Brain microvascular endothelial cell (primary cell): ENCODE results near the gene KIRREL1.
A peak's percentile ranks its signal among the peaks of the same experiment; 100 is the strongest.

Source experiments
- DNase-seq: peaks from one replicate; pipeline ENCODE4 v3.0.0-alpha.2; 2020
- H3K27ac ChIP-seq: fragments of 250-450 bp; sonication (Bioruptor Pico); 2 replicates; pipeline ENCODE4 v1.5.1; 2020; ENCODE audit warnings: mild to moderate bottlenecking, moderate library complexity
- H3K27me3 ChIP-seq: fragments of 250-450 bp; sonication (Bioruptor Pico); replicated peaks from 2 replicates; pipeline ENCODE4 v1.5.1; 2020; ENCODE audit warnings: mild to moderate bottlenecking
- H3K36me3 ChIP-seq: fragments of 250-450 bp; sonication (Bioruptor Pico); replicated peaks from 2 replicates; pipeline ENCODE4 v1.5.1; 2020; ENCODE audit warnings: mild to moderate bottlenecking
- H3K4me3 ChIP-seq: 2 replicates; pipeline ENCODE4 v1.5.1; 2011; ENCODE audit warnings: low read depth, mild to moderate bottlenecking, control low read depth, low read length, moderate library complexity
- in situ Hi-C: cut with HindIII; loops from 2 replicates; pipeline ENCODE4 v1.10.0; 2017; ENCODE audit warnings: low sequenced_read_pairs, low pct_ligation_motif_present
- TF ChIP-seq, protein P1 (sequence below): IDR thresholded peaks from 2 replicates; pipeline ENCODE4 v1.5.1; 2011; ENCODE audit warnings: low read depth, mild to moderate bottlenecking, moderate library complexity, low read length, control low read depth, inconsistent platforms; ENCODE audit errors: missing control alignments

KIRREL1 gene

DNA sequence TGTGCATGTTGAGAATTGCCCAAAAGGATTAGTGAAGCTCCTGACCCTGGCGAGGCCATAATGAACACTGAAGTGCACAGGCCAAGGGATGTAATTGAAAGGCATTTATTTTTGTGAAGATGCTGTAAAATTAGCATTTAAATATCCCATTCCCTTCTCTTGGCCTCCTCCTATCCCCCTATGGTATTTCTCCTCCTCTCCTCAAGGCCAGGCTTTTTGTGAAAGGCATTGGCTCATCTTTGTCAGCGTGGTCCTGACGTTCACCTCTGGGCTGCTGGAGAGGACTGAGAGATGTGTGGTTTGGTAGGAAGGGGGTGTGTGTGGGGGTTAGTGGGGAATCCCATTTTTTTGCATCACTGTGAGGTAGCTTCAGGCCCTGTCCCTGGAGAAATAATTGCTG lies 105.7 kb downstream of the KIRREL1 start:
- Histone ChIP-seq H3K4me3 (no peak overlapping the region), H3K27ac (no peak overlapping the region), H3K27me3 (no peaks in the 10 kb centered on the region), H3K36me3 (peaks cover 11% of the 10 kb centered on the region)
- TF ChIP-seq, protein P1, sequence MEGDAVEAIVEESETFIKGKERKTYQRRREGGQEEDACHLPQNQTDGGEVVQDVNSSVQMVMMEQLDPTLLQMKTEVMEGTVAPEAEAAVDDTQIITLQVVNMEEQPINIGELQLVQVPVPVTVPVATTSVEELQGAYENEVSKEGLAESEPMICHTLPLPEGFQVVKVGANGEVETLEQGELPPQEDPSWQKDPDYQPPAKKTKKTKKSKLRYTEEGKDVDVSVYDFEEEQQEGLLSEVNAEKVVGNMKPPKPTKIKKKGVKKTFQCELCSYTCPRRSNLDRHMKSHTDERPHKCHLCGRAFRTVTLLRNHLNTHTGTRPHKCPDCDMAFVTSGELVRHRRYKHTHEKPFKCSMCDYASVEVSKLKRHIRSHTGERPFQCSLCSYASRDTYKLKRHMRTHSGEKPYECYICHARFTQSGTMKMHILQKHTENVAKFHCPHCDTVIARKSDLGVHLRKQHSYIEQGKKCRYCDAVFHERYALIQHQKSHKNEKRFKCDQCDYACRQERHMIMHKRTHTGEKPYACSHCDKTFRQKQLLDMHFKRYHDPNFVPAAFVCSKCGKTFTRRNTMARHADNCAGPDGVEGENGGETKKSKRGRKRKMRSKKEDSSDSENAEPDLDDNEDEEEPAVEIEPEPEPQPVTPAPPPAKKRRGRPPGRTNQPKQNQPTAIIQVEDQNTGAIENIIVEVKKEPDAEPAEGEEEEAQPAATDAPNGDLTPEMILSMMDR = no peak
- DNase-seq = no peak
- in situ Hi-C loops = no loop called here

DNA sequence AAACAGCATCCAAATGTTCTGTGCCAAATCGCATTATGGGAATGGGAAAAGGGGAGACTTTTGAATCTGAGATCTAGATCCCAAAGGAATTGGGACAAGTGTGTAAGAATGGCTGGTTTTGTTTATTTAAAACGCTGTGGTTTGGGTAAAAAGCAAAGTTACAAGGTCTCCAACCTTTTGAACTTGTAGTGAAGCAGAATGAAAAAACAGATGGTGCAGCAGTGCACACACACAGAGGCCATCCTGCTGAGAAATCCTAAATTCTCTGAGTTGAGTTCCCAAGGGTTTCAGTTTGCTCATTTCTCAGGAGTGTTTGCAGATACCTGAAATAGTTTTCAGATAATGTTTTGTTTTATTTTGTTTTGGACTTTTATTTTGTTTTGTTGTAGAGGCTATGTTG lies 107.1 kb downstream of the KIRREL1 start:
- Histone ChIP-seq H3K27me3 (no peaks in the 10 kb centered on the region), H3K4me3 (no peak overlapping the region), H3K36me3 (no peaks in the 10 kb centered on the region), H3K27ac (no peak overlapping the region)
- no peak for DNase-seq
- in situ Hi-C loops = loop anchor here (25.0 kb wide), 1 partner anchor 138 kb away; no protein-coding TSS in a partner anchor
- TF ChIP-seq, protein P1 = no peak

DNA sequence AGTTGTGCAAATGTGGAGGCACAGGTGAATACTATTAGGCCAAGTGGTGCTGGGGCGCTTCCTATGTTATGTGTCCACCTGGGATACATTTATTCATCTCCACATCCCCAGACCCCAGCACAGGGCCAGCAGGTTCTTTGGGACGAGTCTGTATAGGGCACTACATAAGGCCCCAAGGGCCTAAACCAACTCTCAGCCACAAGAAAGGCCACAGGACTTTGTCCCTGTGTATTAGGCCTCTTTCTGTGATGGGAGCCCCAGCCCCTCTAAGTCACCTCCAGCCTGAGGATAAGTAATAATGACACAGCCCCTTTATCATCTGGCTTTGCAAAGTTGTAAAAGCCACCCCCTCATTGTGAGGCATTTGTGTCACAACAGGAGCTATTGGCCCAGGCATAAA lies 108.0 kb downstream of the KIRREL1 start:
- Histone ChIP-seq H3K36me3 (no peaks in the 10 kb centered on the region), H3K27me3 (no peaks in the 10 kb centered on the region), H3K27ac (no peak overlapping the region), H3K4me3 (no peak overlapping the region)
- in situ Hi-C loops = loop anchor here (25.0 kb wide), 1 partner anchor 139 kb away; no protein-coding TSS in a partner anchor
- TF ChIP-seq, protein P1 = no peak
- DNase-seq = no peak

DNA sequence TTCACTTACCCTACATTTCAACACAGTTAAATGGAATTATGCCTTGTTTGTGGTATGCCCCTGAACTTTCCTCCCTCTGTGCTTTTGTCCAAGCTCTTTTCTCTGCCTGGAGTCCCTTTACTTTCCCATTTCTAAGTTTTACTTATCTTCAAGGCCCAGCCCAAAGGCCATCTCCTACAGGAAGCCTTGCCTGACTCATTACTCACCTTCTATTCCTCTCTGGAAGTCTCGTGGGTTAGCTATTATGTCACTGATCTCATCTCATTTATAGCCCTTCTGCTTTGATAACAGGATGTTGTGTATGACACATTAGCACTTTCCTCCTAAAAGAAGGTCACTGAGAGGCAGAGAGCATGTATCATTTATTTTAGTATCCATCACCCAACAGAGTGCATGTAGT lies 108.5 kb downstream of the KIRREL1 start:
- peak; percentile 29 for DNase-seq

DNA sequence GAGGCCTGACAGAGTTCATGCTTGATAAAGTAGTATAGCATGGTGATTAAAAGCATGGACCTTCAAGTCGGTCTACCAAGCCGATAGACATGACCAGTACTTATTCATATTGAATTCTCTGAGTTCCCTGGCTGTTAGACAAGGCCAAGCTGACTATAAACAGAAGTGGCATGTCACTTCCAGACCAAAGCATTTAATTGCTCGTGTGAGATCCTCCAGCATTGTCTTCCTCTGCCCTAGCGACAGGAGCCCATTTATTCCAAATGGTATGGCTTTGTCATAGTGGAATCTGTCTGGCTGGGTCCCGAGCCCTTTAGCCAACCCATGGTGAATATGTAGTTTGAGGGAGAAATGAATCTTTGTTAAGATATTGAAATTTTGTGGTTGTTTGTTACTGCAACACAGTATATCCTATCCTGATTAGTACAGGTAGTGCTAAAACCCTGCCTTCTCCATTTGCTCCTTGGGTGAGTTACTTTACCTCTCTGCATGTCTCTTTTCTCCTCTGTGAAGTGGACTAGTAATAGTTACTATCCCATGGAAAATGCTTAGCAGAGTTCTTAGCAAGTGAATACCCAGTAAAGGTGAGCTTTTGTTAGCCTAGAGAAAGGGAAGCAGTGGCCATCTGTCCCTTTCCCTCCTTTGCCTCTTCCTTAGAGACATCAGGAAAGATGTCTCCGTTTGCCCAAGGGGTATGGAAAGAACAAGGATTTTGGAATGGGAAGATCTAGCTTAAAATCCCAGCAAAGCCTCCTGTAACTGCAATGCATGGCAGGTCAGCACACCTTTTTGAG lies 109.6 kb downstream of the KIRREL1 start:
- H3K27ac ChIP-seq = no peak overlapping the region
- TF ChIP-seq, protein P1 = no peak
- DNase-seq = no peak
- H3K4me3 ChIP-seq = no peak overlapping the region
- H3K27me3 ChIP-seq = no peaks in the 10 kb centered on the region
- H3K36me3 ChIP-seq = no peaks in the 10 kb centered on the region
- in situ Hi-C loops = loop anchor here (25.0 kb wide), 1 partner anchor 141 kb away; no protein-coding TSS in a partner anchor

More for the DNA sequence above, 108.5 kb downstream of the KIRREL1 start:
- H3K27me3 ChIP-seq = no peaks in the 10 kb centered on the region
- no peaks in the 10 kb centered on the region for H3K36me3 ChIP-seq
- H3K4me3 ChIP-seq = no peak overlapping the region
- H3K27ac ChIP-seq = no peak overlapping the region
- TF ChIP-seq, protein P1 = no peak
- in situ Hi-C loops = loop anchor here (25.0 kb wide), 1 partner anchor 140 kb away; no protein-coding TSS in a partner anchor
